GM18909 (cell line): ENCODE results near the gene ZGRF1.
"Not testable (repeated sequence)": the region's sequence is repeated elsewhere in the genome, so short reads cannot be mapped to it uniquely, and the experiment has no call there.

Experiments
- ATAC-seq: cut with Tn5 transposase; IDR thresholded peaks from one replicate; pipeline ENCODE4 v1.9.1; 2021; ENCODE audit warnings: mild to moderate bottlenecking; ENCODE audit not compliant: unreplicated experiment, poor library complexity

The ZGRF1 gene

DNA sequence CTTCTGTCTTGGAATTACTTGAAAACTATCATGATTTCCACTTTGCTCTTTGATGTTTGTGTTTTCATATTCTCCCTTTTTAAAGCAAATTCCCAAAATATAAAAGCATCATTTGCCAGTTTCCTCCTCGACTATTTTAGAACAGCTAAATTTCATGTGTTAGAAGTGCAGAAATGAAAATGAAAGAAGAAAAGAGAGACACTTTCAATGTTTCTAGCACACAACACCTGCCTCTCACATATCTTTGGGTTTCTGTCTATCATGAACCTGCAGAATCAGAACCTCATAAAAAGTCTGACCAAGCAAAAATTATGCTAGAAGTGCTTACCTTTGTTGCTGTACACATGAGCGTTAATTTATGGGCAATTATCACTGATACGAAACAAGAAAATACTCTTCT lies 118.8 kb downstream of the ZGRF1 start:
- ATAC-seq: no peak

GRCh38 chr4:112517067-112517634 lies 119.6 kb downstream of the ZGRF1 start:
- peak; percentile 24 for ATAC-seq

- ATAC-seq: peak; percentile 36
Observed at GRCh38 chr4:112516471-112517066, 120.1 kb downstream of the ZGRF1 start.

DNA sequence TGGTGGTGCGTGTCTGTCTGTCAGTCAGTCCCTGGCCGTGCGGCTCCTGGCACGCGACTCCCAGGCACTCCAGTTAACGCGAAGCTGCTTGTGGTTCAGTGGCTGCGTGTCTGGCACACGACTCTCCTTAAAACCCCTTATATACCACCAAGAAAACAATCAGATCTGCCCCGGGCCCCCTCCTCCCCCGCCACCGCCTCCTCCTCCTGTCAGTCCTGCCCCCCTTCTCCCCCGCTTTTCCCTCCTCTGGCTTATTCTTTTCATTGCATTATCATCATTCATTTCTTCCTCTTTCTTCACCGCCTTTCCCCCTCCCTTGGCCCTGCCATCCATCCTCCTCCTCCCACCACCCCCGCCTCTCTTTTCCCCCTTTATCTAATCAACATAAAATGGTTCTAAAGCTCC lies 120.6 kb downstream of the ZGRF1 start, which contains the start of gene NEUROG2:
Gene NEUROG2 (minus strand): TSS at position 115 of the 405 bp plus-strand sequence. CDS start 705 bp downstream, outside the sequence.
- no peak for ATAC-seq

DNA sequence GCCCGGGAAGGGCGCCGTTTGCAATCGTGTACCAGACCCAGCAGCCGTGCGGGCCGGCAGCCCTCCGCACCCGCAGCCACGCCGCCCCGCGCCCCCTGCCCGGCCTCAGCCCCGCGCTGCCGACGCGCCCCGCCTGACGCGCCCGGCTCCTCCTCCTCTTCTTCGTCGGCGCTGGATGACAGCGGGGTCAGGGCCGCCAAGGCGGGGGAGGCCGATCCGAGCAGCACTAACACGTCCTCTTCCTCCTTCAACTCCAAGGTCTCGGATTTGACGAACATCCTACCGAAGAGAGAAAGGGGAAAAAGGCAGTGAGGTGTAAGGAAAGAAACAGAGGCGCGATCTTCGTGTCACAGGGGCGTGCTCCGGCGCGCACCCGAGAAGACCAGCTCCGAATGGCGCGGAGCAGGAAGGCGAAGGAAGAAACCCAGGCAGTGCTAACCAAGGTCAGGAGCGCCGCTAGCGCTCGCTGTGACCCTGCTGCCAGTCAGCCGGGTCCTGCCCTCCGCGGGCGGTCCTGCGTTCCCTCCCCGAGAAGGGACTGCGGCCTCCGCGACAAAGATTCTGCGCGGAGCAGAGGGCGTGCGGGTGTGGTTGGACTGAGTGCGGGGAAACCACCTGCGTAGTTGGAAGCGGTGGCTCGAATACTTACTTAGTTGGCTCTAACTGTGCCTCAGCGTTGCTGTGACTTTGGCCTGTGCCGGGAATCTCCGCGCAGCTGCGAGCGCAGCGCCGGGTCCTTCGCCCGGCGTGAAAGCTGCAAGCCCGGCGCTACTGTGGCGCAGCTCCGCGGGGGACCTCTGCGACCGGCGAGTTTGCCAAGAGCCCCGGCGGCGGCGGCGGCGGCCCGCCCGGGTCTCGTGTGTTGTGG lies 121.3 kb downstream of the ZGRF1 start:
- peak; percentile 35 for ATAC-seq

DNA sequence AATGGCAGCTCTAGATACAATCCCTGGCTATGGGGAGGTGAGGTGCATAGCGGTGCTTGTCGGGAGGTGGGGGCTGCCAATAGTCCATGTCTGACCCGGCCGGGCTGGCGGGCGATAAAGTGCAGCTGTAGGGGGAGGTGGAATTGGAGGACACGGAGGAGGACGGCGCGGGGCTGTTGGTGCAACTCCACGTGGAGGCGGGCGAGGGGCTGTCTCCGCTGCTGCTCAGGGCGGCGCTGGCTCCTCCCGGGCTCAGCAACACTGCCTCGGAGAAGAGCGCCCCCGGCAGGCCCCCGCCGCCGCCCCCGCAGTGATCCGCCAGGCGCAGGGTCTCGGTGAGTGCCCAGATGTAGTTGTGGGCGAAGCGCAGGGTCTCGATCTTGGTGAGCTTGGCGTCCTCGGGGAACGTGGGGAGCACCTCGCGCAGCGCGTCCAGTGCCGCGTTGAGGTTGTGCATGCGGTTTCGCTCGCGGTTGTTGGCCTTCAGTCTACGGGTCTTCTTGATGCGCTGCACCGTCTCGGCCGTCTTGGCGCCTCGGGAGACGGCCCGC lies 122.0 kb downstream of the ZGRF1 start:
- peak; percentile 3 for ATAC-seq

- ATAC-seq: peak; percentile 11
Observed at GRCh38 chr4:112513971-112514646, 122.6 kb downstream of the ZGRF1 start.

- ATAC-seq: no peak
Observed at GRCh38 chr4:112511803-112512118, 124.9 kb downstream of the ZGRF1 start.

- no peak for ATAC-seq
Observed at GRCh38 chr4:112511093-112511802, 125.5 kb downstream of the ZGRF1 start.

DNA sequence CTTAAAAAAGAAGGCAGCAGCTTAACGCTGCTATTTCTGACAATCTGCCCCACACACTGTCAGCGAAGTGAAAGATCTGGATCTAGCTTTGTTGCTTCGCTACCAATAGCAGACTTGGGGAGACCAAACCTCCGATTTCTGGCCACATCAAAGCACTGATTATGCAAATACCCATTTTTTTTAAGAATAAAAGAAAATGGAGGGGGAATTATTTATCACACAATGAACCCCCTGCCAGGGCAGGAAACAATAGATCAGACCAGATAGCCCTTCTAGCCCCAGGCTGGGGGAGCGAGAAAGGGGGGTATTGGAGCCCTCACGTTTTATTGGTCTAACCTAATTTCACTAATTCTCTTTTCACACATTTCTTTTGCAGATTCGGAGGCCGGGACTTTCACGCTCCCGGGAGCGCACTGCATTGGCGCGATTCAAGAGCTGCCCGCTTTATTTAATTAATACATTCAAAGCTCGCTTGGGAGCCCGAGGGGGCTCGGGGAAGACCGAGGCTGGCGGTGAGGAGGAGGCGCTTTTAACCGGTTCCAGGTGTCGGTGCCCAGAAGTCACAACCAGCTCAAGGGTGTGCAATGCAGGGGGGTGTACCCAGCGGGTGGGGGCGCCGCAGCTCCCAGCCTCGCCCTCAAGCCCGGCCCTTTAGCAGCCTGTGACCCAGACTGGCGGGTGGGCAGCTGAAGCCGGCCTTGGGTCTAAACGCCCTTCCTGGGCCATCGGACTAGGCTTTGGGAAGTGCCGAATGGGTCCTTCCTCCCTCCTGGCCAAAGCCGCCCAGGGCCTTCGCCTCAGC lies 126.2 kb downstream of the ZGRF1 start:
- no peak for ATAC-seq

GRCh38 chr4:112509243-112510141 lies 127.2 kb downstream of the ZGRF1 start:
- no peak for ATAC-seq

- no peak for ATAC-seq
Observed at GRCh38 chr4:112508356-112508755, 128.4 kb downstream of the ZGRF1 start.

DNA sequence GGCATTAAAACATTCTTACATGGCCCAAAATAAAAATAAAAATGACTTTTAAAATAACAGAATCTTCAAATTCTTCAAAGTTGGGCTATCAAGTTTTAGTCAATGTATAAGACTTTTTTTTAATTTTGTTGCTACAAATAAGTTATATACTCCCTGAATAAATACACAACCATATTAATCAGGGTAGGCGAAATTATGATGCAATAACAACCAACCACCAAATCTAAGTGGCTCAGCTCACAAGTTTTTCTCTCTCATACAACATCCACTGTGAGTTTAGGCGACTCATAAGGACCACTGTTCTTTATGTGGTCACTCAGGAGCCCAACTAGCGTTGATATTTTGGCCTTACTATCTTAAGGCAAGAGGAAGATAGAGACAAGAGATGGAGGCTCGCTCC lies 131.9 kb downstream of the ZGRF1 start:
- ATAC-seq: no peak

- ATAC-seq: no peak
Observed at GRCh38 chr4:112502871-112503270, 133.8 kb downstream of the ZGRF1 start.

DNA sequence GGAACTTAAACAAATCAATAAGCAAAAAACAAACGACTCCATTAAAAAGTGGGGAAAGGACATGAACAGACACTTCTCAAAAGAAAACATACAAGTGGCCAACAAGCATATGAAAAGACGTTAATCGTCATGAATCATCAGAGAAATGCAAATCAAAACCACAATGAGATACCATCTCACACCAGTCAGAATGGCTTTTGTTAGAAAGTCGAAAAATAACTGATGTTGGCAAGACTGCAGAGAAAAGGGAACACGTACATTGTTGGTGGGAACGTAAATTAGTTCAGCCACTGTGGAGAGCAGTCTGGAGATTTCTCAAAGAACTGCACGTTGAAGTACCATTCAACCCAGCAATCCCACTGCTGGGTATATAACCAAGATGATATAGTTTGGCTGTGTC lies 144.4 kb downstream of the ZGRF1 start:
- no peak for ATAC-seq

DNA sequence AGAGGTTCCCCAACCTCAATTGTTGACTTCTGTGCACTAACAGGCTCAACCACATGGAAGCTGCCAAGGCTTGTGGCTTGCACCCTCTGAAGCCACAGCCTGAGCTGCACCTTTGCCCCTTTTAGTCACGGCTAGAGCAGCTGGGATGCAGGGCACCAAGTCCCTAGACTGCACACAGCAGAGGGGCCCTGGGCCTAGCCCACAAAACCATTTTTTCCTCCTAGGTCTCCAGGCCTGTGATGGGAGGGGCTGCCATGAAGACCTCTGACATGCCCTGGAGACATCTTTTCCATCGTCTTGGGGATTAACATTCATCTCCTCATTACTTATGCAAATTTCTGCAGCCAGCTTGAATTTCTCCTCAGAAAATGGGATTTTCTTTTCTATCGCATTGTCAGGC lies 145.9 kb downstream of the ZGRF1 start:
- not testable (repeated sequence) for ATAC-seq
